Vagina (tissue), 2 donors: ENCODE measurements around the gene UBE4A. TPM values are rescaled to one million over a fixed set of nuclear protein-coding genes. Genes with fewer than 3 reads are reported as not detected.

ENCODE experiments used
- DNase-seq, 2 donors: peaks; one replicate each; pipeline ENCODE4 v3.0.0-alpha.2; 2017; ENCODE audit errors: extremely low spot score in 2 of 2
- H3K27ac ChIP-seq: fragments of 200-600 bp; sonication (generic); one replicate; pipeline ENCODE4 v1.5.1; 2019
- H3K27me3 ChIP-seq: fragments of 200-600 bp; sonication (generic); one replicate; pipeline ENCODE4 v1.5.1; 2019
- H3K36me3 ChIP-seq, 2 donors: fragments of 200-600 bp; sonication (generic); one replicate each; pipeline ENCODE4 v1.5.1; 2017 to 2019
- H3K4me1 ChIP-seq: fragments of 200-600 bp; sonication (generic); one replicate; pipeline ENCODE4 v1.5.1; 2019
- H3K4me3 ChIP-seq, 2 donors: fragments of 200-600 bp; sonication (generic); 1 replicate in 1 of 2; 2 replicates in 1 of 2; pipeline ENCODE4 v1.5.1; 2016 to 2019
- H3K9me3 ChIP-seq: fragments of 200-600 bp; sonication (generic); one replicate; pipeline ENCODE4 v1.5.1; 2019
- CTCF ChIP-seq, 3 experiments: fragments of 450-650 bp in 2 of 3; fragments of 200-600 bp in 1 of 3; sonication (generic) in 1 of 3; IDR thresholded peaks; one replicate each; pipeline ENCODE4 v1.5.1; 2017 to 2019; ENCODE audit warnings: antibody characterized with exemption in 3 of 3, mild to moderate bottlenecking in 2 of 3, moderate library complexity in 2 of 3
- POLR2A ChIP-seq, 2 donors: fragments of 450-650 bp; IDR thresholded peaks; one replicate each; pipeline ENCODE4 v1.6.1; 2017; ENCODE audit warnings: antibody characterized with exemption in 2 of 2, mild to moderate bottlenecking in 2 of 2, moderate library complexity in 2 of 2
- POLR2AphosphoS5 ChIP-seq, 2 donors: sonication (generic); formaldehyde crosslinking; IDR thresholded peaks; one replicate each; pipeline ENCODE4 v1.9.0; 2017; ENCODE audit warnings: antibody characterized with exemption in 2 of 2, mild to moderate bottlenecking in 2 of 2, low read depth in 1 of 2; ENCODE audit not compliant: insufficient read depth in 1 of 2
- intact Hi-C: fragments of 100-400 bp; cut with DNase I; formaldehyde crosslinking; loops from one replicate; pipeline ENCODE4 v1.15.1; 2023
- total RNA-seq: library from RNA; depleted of rRNA; stranded (reverse); fragments of >200 nt; gene quantifications from one replicate; pipeline ENCODE4 v1.2.3, GENCODE V29; 2016

UBE4A gene
- total RNA-seq, 1 donor from 2014 or later = 31.9 TPM

- no peaks in the 10 kb centered on the region for H3K36me3 ChIP-seq
- no peak for TF ChIP-seq POLR2AphosphoS5 (IDR thresholded peaks at IDR 0.05; ENCODE audit: insufficient read depth in 1 of 2, low read depth in 1 of 2)
- TF ChIP-seq CTCF (IDR thresholded peaks at IDR 0.05) = no peak
- no peak for TF ChIP-seq POLR2A (IDR thresholded peaks at IDR 0.05)
- no peaks in the 10 kb centered on the region for H3K9me3 ChIP-seq
- DNase-seq = no peak
- H3K4me3 ChIP-seq = no peak overlapping the region
- H3K4me1 ChIP-seq = no peaks in the 10 kb centered on the region
- no peaks in the 10 kb centered on the region for H3K27me3 ChIP-seq
- no peak overlapping the region for H3K27ac ChIP-seq
- intact Hi-C loops = no loop called here
Observed at GRCh38 chr11:118349475-118349874, 9.9 kb upstream of the UBE4A start.

- intact Hi-C loops = loop anchor here (10.0 kb wide), 2 partner anchors 158 to 208 kb away; no protein-coding TSS in a partner anchor
Observed at GRCh38 chr11:118353084-118353710, 6.2 kb upstream of the UBE4A start.

GRCh38 chr11:118358071-118358470 lies 1.3 kb upstream of the UBE4A start:
- DNase-seq = no peak
- H3K27ac ChIP-seq = no peak overlapping the region
- intact Hi-C loops = loop anchor here (10.0 kb wide), 2 partner anchors 163 to 213 kb away; no protein-coding TSS in a partner anchor
- H3K4me1 ChIP-seq = peaks cover 30% of the 10 kb centered on the region
- H3K36me3 ChIP-seq = no peaks in the 10 kb centered on the region
- no peak overlapping the region for H3K4me3 ChIP-seq
- no peaks in the 10 kb centered on the region for H3K9me3 ChIP-seq
- no peaks in the 10 kb centered on the region for H3K27me3 ChIP-seq
- no peak for TF ChIP-seq POLR2A (IDR thresholded peaks at IDR 0.05)
- no peak for TF ChIP-seq CTCF (IDR thresholded peaks at IDR 0.05)
- no peak for TF ChIP-seq POLR2AphosphoS5 (IDR thresholded peaks at IDR 0.05; ENCODE audit: insufficient read depth in 1 of 2, low read depth in 1 of 2)

More at GRCh38 chr11:118353084-118353710, 6.2 kb upstream of the UBE4A start:
- Histone ChIP-seq H3K4me3 (no peak overlapping the region), H3K36me3 (no peaks in the 10 kb centered on the region), H3K27ac (no peak overlapping the region), H3K27me3 (no peaks in the 10 kb centered on the region), H3K4me1 (no peaks in the 10 kb centered on the region), H3K9me3 (no peaks in the 10 kb centered on the region)
- TF ChIP-seq POLR2AphosphoS5 (IDR thresholded peaks at IDR 0.05; ENCODE audit: insufficient read depth in 1 of 2, low read depth in 1 of 2) (no peak), CTCF (IDR thresholded peaks at IDR 0.05) (peak in 2 of 3 experiments; percentile 15 to 42)
- DNase-seq = no peak

GRCh38 chr11:118364956-118365615 lies 5.7 kb downstream of the UBE4A start:
- Histone ChIP-seq H3K4me1 (peaks cover 26% of the 10 kb centered on the region), H3K36me3 (peaks cover 0 to 38% of the 10 kb centered on the region in 2 donors), H3K27me3 (no peaks in the 10 kb centered on the region), H3K27ac (no peak overlapping the region), H3K9me3 (no peaks in the 10 kb centered on the region), H3K4me3 (no peak overlapping the region)
- no peak for DNase-seq
- intact Hi-C loops = no loop called here
- TF ChIP-seq POLR2AphosphoS5 (IDR thresholded peaks at IDR 0.05; ENCODE audit: insufficient read depth in 1 of 2, low read depth in 1 of 2) (no peak), POLR2A (IDR thresholded peaks at IDR 0.05) (no peak), CTCF (IDR thresholded peaks at IDR 0.05) (no peak)

- H3K9me3 ChIP-seq = no peaks in the 10 kb centered on the region
- no peak overlapping the region for H3K4me3 ChIP-seq
- intact Hi-C loops = no loop called here
- peaks cover 6 to 50% of the 10 kb centered on the region in 2 donors for H3K36me3 ChIP-seq
- no peaks in the 10 kb centered on the region for H3K27me3 ChIP-seq
- H3K27ac ChIP-seq = no peak overlapping the region
- no peak for DNase-seq
- no peak for TF ChIP-seq CTCF (IDR thresholded peaks at IDR 0.05)
- TF ChIP-seq POLR2AphosphoS5 (IDR thresholded peaks at IDR 0.05; ENCODE audit: insufficient read depth in 1 of 2, low read depth in 1 of 2) = peak in 1 of 2 donors; percentile 46
- peaks cover 14% of the 10 kb centered on the region for H3K4me1 ChIP-seq
Observed at GRCh38 chr11:118366287-118366686, 6.9 kb downstream of the UBE4A start.
